Ascending aorta (tissue), 2 donors: ENCODE measurements around the gene ICAM4. TPM values are rescaled to one million over a fixed set of nuclear protein-coding genes. Genes with fewer than 3 reads are reported as not detected.

Experiments
- DNase-seq, 2 donors: peaks; one replicate each; pipeline ENCODE4 v3.0.0-alpha.2; 2019; ENCODE audit warnings: low spot score in 2 of 2
- H3K27ac ChIP-seq, 2 donors: fragments of 200-600 bp; sonication (generic); one replicate each; pipeline ENCODE4 v1.5.1; 2016 to 2017; ENCODE audit warnings: mild to moderate bottlenecking in 1 of 2
- H3K27me3 ChIP-seq: fragments of 200-600 bp; sonication (generic); one replicate; pipeline ENCODE4 v1.5.1; 2017
- H3K36me3 ChIP-seq, 2 donors: fragments of 200-600 bp; sonication (generic); one replicate each; pipeline ENCODE4 v1.5.1; 2016
- H3K4me1 ChIP-seq, 2 donors: fragments of 200-600 bp; sonication (generic); one replicate each; pipeline ENCODE4 v1.5.1; 2016 to 2017; ENCODE audit warnings: mild to moderate bottlenecking in 1 of 2
- H3K4me3 ChIP-seq, 2 donors: fragments of 200-600 bp; sonication (generic); one replicate each; pipeline ENCODE4 v1.5.1; 2016 to 2017; ENCODE audit warnings: mild to moderate bottlenecking in 1 of 2
- H3K9me3 ChIP-seq, 2 donors: fragments of 200-600 bp; sonication (generic); one replicate each; pipeline ENCODE4 v1.5.1; 2016
- intact Hi-C: fragments of 100-400 bp; cut with DNase I; formaldehyde crosslinking; loops from one replicate; pipeline ENCODE4 v1.15.1; 2023
- total RNA-seq: library from RNA; depleted of rRNA; stranded (reverse); fragments of >200 nt; gene quantifications from one replicate; pipeline ENCODE4 v1.1.0, GENCODE V29; 2016
- TF ChIP-seq, protein P1 (sequence below), 3 experiments: fragments of 200-600 bp in 2 of 3; fragments of 450-650 bp in 1 of 3; sonication (generic) in 2 of 3; IDR thresholded peaks; one replicate each; pipeline ENCODE4 v1.5.1; 2016 to 2019; ENCODE audit warnings: antibody characterized with exemption in 3 of 3, mild to moderate bottlenecking in 1 of 3, moderate library complexity in 1 of 3

ICAM4 gene
- total RNA-seq, 1 donor from 2014 or later: not detected

DNA sequence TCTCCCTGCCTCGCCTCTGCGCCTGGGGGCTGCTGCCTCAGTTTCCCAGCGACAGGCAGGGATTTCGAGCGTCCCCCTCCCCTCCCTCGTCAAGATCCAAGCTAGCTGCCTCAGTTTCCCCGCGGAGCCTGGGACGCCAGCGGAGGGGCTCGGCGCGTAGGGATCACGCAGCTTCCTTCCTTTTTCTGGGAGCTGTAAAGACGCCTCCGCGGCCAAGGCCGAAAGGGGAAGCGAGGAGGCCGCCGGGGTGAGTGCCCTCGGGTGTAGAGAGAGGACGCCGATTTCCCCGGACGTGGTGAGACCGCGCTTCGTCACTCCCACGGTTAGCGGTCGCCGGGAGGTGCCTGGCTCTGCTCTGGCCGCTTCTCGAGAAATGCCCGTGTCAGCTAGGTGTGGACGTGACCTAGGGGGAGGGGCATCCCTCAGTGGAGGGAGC lies 16.6 kb upstream of the ICAM4 start:
- H3K27me3 ChIP-seq: no peaks in the 10 kb centered on the region
- DNase-seq: peak; percentile 60 to 87
- TF ChIP-seq, protein P1, sequence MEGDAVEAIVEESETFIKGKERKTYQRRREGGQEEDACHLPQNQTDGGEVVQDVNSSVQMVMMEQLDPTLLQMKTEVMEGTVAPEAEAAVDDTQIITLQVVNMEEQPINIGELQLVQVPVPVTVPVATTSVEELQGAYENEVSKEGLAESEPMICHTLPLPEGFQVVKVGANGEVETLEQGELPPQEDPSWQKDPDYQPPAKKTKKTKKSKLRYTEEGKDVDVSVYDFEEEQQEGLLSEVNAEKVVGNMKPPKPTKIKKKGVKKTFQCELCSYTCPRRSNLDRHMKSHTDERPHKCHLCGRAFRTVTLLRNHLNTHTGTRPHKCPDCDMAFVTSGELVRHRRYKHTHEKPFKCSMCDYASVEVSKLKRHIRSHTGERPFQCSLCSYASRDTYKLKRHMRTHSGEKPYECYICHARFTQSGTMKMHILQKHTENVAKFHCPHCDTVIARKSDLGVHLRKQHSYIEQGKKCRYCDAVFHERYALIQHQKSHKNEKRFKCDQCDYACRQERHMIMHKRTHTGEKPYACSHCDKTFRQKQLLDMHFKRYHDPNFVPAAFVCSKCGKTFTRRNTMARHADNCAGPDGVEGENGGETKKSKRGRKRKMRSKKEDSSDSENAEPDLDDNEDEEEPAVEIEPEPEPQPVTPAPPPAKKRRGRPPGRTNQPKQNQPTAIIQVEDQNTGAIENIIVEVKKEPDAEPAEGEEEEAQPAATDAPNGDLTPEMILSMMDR (IDR thresholded peaks at IDR 0.05): no peak
- no peaks in the 10 kb centered on the region for H3K9me3 ChIP-seq
- H3K4me1 ChIP-seq: peaks cover 7 to 15% of the 10 kb centered on the region in 2 donors
- H3K4me3 ChIP-seq: peak overlapping the region; percentile 50 to 59
- H3K27ac ChIP-seq: peak overlapping the region; percentile 69 to 81
- intact Hi-C loops: loop anchor here (2.0 kb wide), 1 partner anchor 63 kb away; the partner anchor contains the start of gene RAVER1
- H3K36me3 ChIP-seq: no peaks in the 10 kb centered on the region

DNA sequence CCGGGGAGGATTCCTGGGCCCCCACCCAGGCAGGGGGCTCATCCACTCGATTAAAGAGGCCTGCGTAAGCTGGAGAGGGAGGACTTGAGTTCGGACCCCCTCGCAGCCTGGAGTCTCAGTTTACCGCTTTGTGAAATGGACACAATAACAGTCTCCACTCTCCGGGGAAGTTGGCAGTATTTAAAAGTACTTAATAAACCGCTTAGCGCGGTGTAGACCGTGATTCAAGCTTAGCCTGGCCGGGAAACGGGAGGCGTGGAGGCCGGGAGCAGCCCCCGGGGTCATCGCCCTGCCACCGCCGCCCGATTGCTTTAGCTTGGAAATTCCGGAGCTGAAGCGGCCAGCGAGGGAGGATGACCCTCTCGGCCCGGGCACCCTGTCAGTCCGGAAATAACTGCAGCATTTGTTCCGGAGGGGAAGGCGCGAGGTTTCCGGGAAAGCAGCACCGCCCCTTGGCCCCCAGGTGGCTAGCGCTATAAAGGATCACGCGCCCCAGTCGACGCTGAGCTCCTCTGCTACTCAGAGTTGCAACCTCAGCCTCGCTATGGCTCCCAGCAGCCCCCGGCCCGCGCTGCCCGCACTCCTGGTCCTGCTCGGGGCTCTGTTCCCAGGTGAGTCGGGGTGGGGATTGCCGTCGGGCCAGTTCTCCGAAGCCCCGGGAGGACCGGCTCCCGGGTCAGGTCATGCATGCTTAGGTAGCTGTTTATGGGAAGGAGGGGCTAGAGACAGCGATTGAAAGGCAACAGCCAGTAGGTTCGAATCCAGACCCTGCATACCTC lies 15.9 kb upstream of the ICAM4 start, which contains the start of gene ICAM1:
TSS of gene ICAM1 (plus strand) at position 505 of the 779 bp plus-strand sequence. CDS start at position 545, 40 bp downstream.
- H3K27me3 ChIP-seq: no peaks in the 10 kb centered on the region
- DNase-seq: peak; percentile 50 to 87
- peak within 1 kb of the TSS; percentile 50 to 59 for H3K4me3 ChIP-seq
- H3K27ac ChIP-seq: peak within 1 kb of the TSS; percentile 69 to 81
- intact Hi-C loops: loop anchor here (2.0 kb wide), 1 partner anchor 62 kb away; the partner anchor contains the start of gene RAVER1
- no peaks in the 10 kb centered on the region for H3K9me3 ChIP-seq
- H3K36me3 ChIP-seq: no peaks in the 10 kb centered on the region
- TF ChIP-seq, protein P1 (IDR thresholded peaks at IDR 0.05): no peak
- peaks cover 7 to 15% of the 10 kb centered on the region in 2 donors for H3K4me1 ChIP-seq

DNA sequence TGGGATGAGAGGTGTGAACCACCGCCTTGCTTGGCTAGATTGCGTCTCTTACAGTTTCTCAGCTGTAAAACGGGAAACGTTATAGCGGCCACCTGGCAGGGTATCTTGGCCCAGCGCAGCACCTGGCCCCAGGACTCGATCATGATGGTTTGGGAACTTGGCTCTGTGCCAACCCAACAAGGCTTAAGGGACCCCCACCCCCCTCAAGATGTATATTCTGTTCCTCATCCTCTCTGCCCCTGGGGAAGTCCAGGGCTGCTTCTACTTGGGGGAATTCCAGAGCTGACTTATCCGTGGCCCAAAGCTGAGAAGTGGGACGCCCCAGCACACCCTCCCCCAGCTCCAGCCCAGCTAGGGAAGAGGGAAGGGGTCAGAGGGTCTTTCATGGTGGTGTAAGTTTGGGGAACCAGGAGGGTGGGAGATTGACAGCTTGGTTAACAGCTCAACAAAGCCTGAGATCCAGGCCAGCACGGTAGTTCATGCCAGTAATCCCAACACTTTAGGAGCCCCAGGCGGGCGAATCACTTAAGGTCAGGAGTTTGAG lies 15.1 kb upstream of the ICAM4 start:
- intact Hi-C loops: loop anchor here (2.0 kb wide), 1 partner anchor 61 kb away; the partner anchor contains the start of gene RAVER1

DNA sequence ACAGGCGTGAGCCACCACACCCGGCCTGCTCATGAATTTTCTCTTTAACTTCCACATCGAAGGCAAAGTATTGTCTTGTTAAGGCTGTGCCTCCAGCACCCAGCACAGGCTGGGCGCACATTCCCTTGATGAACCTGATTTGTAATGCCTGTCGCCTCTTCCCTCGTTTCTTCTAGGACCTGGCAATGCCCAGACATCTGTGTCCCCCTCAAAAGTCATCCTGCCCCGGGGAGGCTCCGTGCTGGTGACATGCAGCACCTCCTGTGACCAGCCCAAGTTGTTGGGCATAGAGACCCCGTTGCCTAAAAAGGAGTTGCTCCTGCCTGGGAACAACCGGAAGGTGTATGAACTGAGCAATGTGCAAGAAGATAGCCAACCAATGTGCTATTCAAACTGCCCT lies 12.2 kb upstream of the ICAM4 start:
- Histone ChIP-seq H3K36me3 (no peaks in the 10 kb centered on the region), H3K4me3 (no peak overlapping the region), H3K27me3 (no peaks in the 10 kb centered on the region), H3K27ac (no peak overlapping the region), H3K4me1 (peaks cover 6 to 15% of the 10 kb centered on the region in 2 donors), H3K9me3 (no peaks in the 10 kb centered on the region)
- TF ChIP-seq, protein P1 (IDR thresholded peaks at IDR 0.05): no peak
- intact Hi-C loops: no loop called here
- no peak for DNase-seq

More for the DNA sequence above, 15.1 kb upstream of the ICAM4 start:
- DNase-seq: no peak
- Histone ChIP-seq H3K4me1 (peaks cover 7 to 15% of the 10 kb centered on the region in 2 donors), H3K4me3 (peak overlapping the region; percentile 50 to 59), H3K27ac (peak overlapping the region; percentile 69 to 81), H3K36me3 (no peaks in the 10 kb centered on the region), H3K27me3 (no peaks in the 10 kb centered on the region), H3K9me3 (no peaks in the 10 kb centered on the region)
- TF ChIP-seq, protein P1 (IDR thresholded peaks at IDR 0.05): no peak

DNA sequence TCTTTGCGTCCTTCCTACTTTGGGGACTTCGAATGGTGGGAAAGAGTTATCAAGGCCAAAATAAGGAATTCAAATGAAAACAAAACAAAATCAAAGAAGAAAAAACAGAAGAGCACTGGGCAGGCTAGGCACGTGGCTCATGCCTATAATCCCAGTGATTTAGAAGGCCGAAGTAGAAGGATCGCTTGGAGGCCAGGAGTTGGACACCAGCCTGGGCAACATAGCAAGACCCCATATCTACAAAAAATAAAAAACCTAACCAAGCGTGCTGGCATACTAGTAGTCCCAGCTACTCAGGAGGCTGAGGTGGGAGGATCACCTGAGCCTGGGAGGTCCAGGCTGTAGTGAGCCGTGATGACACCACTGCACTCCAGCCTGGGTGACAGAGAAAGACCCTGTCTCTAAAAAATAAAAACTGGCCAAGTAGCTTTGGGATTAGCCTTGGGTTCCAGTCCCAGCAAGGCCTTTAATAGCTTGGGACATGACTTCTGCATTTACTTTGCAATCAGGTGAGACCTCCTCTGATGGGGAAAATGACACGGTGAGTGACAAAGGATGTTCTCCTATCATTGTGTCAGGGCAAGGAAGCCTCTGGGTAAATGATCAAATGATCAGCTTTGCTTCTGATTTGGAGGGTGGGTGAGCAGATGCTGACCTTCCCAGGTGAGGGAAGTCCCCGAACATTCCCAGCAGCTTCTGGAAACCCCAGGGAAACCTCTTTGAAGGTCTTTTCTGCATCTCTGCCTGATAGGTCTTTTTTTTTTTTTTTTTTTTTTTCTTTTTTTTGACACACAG lies 8.8 kb upstream of the ICAM4 start:
- no peak for DNase-seq
- no peaks in the 10 kb centered on the region for H3K4me1 ChIP-seq
- no peak overlapping the region for H3K27ac ChIP-seq
- no peak overlapping the region for H3K4me3 ChIP-seq
- TF ChIP-seq, protein P1 (IDR thresholded peaks at IDR 0.05): no peak
- intact Hi-C loops: no loop called here
- H3K9me3 ChIP-seq: no peaks in the 10 kb centered on the region
- no peaks in the 10 kb centered on the region for H3K36me3 ChIP-seq
- H3K27me3 ChIP-seq: no peaks in the 10 kb centered on the region
